ENCODE data around the gene C1orf105.

The C1orf105 gene

GRCh38 chr1:172470149-172470548 is 49.7 kb downstream of the C1orf105 start:
- no peak for DNase-seq (ENCODE audit: low read depth)
- H3K4me3 ChIP-seq (ENCODE audit: low read depth, low read length), result no peak overlapping the region
- TF ChIP-seq CTCF (IDR thresholded peaks at IDR 0.05; ENCODE audit: insufficient read depth, low read depth, low read length, missing control alignments), result no peak

GRCh38 chr1:172471666-172472065 is 51.2 kb downstream of the C1orf105 start:
- no peak for DNase-seq (ENCODE audit: low read depth)
- no peak for TF ChIP-seq CTCF (IDR thresholded peaks at IDR 0.05; ENCODE audit: insufficient read depth, low read depth, low read length, missing control alignments)
- H3K4me3 ChIP-seq (ENCODE audit: low read depth, low read length), result no peak overlapping the region

GRCh38 chr1:172472495-172472894 is 52.0 kb downstream of the C1orf105 start:
- DNase-seq (ENCODE audit: low read depth), result no peak
- no peak overlapping the region for H3K4me3 ChIP-seq (ENCODE audit: low read depth, low read length)
- no peak for TF ChIP-seq CTCF (IDR thresholded peaks at IDR 0.05; ENCODE audit: insufficient read depth, low read depth, low read length, missing control alignments)

GRCh38 chr1:172473302-172473701 is 52.8 kb downstream of the C1orf105 start:
- no peak overlapping the region for H3K4me3 ChIP-seq (ENCODE audit: low read depth, low read length)
- DNase-seq (ENCODE audit: low read depth), result no peak
- TF ChIP-seq CTCF (IDR thresholded peaks at IDR 0.05; ENCODE audit: insufficient read depth, low read depth, low read length, missing control alignments), result no peak

GRCh38 chr1:172473842-172474241 is 53.4 kb downstream of the C1orf105 start:
- no peak for TF ChIP-seq CTCF (IDR thresholded peaks at IDR 0.05; ENCODE audit: insufficient read depth, low read depth, low read length, missing control alignments)
- H3K4me3 ChIP-seq (ENCODE audit: low read depth, low read length), result no peak overlapping the region
- no peak for DNase-seq (ENCODE audit: low read depth)

- no peak for DNase-seq (ENCODE audit: low read depth)
- TF ChIP-seq CTCF (IDR thresholded peaks at IDR 0.05; ENCODE audit: insufficient read depth, low read depth, low read length, missing control alignments), result no peak
These were observed 55.8 kb downstream of the C1orf105 start for GRCh38 chr1:172476218-172476811.

GRCh38 chr1:172477216-172477615 is 56.7 kb downstream of the C1orf105 start:
- no peak for TF ChIP-seq CTCF (IDR thresholded peaks at IDR 0.05; ENCODE audit: insufficient read depth, low read depth, low read length, missing control alignments)

More at GRCh38 chr1:172476218-172476811, 55.8 kb downstream of the C1orf105 start:
- H3K4me3 ChIP-seq (ENCODE audit: low read depth, low read length), result no peak overlapping the region

More at GRCh38 chr1:172477216-172477615, 56.7 kb downstream of the C1orf105 start:
- H3K4me3 ChIP-seq (ENCODE audit: low read depth, low read length), result no peak overlapping the region
- DNase-seq (ENCODE audit: low read depth), result no peak

Measured in GM12865 (cell line).